Loucy (cell line): Measurements from ENCODE around the gene PRDM7.

Experiments used
- H2AFZ ChIP-seq: fragments of 200-600 bp; sonication (generic); 2 replicates; pipeline ENCODE4 v1.6.0; 2016; ENCODE audit warnings: antibody characterized with exemption, mild to moderate bottlenecking, low read length, moderate library complexity
- H3F3A ChIP-seq: fragments of 200-600 bp; 2 replicates; pipeline ENCODE4 v1.6.0; 2016; ENCODE audit warnings: antibody characterized with exemption, low read depth, mild to moderate bottlenecking
- H3K27me3 ChIP-seq: fragments of 200-600 bp; sonication (generic); 2 replicates; pipeline ENCODE4 v1.6.1; 2014; ENCODE audit warnings: low read length, mild to moderate bottlenecking; ENCODE audit not compliant: insufficient read depth, poor library complexity, severe bottlenecking
- H3K36me3 ChIP-seq: fragments of 200-600 bp; sonication (generic); 2 replicates; pipeline ENCODE4 v1.6.1; 2016; ENCODE audit warnings: low read length; ENCODE audit not compliant: insufficient read depth
- H3K4me1 ChIP-seq: fragments of 200-600 bp; sonication (generic); 2 replicates; pipeline ENCODE4 v1.5.1; 2014; ENCODE audit warnings: low read length, mild to moderate bottlenecking; ENCODE audit not compliant: insufficient read depth, poor library complexity, severe bottlenecking
- H3K4me2 ChIP-seq: fragments of 200-600 bp; sonication (generic); 2 replicates; pipeline ENCODE4 v1.6.0; 2014; ENCODE audit warnings: antibody characterized with exemption, low read length, low read depth, mild to moderate bottlenecking; ENCODE audit not compliant: poor library complexity, severe bottlenecking
- H3K4me3 ChIP-seq: fragments of 200-600 bp; sonication (generic); 2 replicates; pipeline ENCODE4 v1.5.1; 2014; ENCODE audit warnings: low read length, mild to moderate bottlenecking, mixed read lengths; ENCODE audit not compliant: poor library complexity, severe bottlenecking
- H3K79me2 ChIP-seq: fragments of 200-600 bp; sonication (generic); 2 replicates; pipeline ENCODE4 v1.6.1; 2014; ENCODE audit warnings: low read length; ENCODE audit not compliant: insufficient read depth
- H3K9ac ChIP-seq: fragments of 200-600 bp; sonication (generic); 2 replicates; pipeline ENCODE4 v1.6.0; 2014; ENCODE audit warnings: mild to moderate bottlenecking, low read depth, low read length, moderate library complexity; ENCODE audit not compliant: poor library complexity, severe bottlenecking
- H3K9me2 ChIP-seq: fragments of 200-600 bp; sonication (generic); replicated peaks from 2 replicates; pipeline ENCODE4 v1.6.1; 2016; ENCODE audit warnings: low read depth, low read length, mixed read lengths
- H3K9me3 ChIP-seq: fragments of 200-600 bp; sonication (generic); 2 replicates; pipeline ENCODE4 v1.6.1; 2014; ENCODE audit warnings: mild to moderate bottlenecking, antibody characterized with exemption, low read length, low read depth; ENCODE audit not compliant: insufficient read depth
- H4K20me1 ChIP-seq: fragments of 200-600 bp; sonication (generic); 2 replicates; pipeline ENCODE4 v1.6.0; 2014; ENCODE audit warnings: antibody characterized with exemption, low read length, mild to moderate bottlenecking; ENCODE audit not compliant: insufficient read depth, poor library complexity, severe bottlenecking
- EZH2phosphoT487 ChIP-seq: fragments of 200-600 bp; IDR thresholded peaks from 2 replicates; pipeline ENCODE4 v1.6.1; 2018; ENCODE audit warnings: antibody characterized with exemption, mild to moderate bottlenecking, moderate library complexity, borderline replicate concordance
- TF ChIP-seq, protein P1 (sequence below): fragments of 200-600 bp; sonication (generic); conservative IDR thresholded peaks from 2 replicates; pipeline ENCODE4 v1.5.1; 2014; ENCODE audit warnings: mild to moderate bottlenecking, antibody characterized with exemption, low read length

PRDM7 gene

DNA sequence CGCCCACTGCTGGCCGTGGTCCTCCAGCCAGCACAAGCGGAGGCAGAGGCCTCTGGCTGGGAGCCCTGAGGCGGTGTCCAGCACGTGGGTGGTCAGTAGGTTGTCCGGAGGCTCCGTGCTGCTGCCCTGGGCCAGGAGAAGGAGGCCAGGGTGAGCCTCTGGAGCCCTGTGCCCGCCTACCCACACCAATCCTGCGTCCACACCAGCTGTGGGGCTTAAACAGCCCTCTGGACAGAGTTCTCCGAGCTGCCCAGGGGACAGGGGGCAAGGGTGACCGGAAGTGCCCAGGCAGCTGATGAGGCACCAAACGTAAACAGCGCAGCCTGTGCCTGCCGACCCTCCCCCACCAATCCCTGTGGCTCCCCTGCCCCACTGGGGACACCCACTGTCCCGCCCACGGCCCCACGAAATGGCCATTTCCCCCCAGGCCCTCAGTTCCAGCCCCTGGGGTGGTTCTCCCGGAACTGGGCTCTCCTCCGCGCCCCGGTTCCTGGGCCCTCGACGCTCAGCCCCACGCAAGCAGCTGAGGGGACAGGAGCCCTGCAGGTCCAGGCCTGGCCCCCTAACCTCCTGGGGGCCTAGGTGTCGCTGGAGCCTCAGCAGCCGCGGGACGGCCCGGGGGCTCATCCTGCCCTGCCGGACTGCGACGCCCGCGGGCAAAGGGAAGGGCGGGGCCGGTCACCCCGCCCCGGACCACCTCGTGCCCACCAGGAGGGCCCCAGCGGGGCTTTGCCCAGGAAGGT, 30.0 kb downstream of the PRDM7 start:
- H3K9me3 ChIP-seq: no peaks in the 10 kb centered on the region
- H3K9me2 ChIP-seq: no peaks in the 10 kb centered on the region
- H3K4me3 ChIP-seq: no peak overlapping the region
- H3F3A ChIP-seq: no peaks in the 10 kb centered on the region
- H3K4me2 ChIP-seq: no peak overlapping the region
- no peaks in the 10 kb centered on the region for H3K4me1 ChIP-seq
- H3K9ac ChIP-seq: no peak overlapping the region
- H2AFZ ChIP-seq: no peak overlapping the region
- no peaks in the 10 kb centered on the region for H3K36me3 ChIP-seq
- H3K79me2 ChIP-seq: no peaks in the 10 kb centered on the region
- no peaks in the 10 kb centered on the region for H4K20me1 ChIP-seq
- TF ChIP-seq, protein P1, sequence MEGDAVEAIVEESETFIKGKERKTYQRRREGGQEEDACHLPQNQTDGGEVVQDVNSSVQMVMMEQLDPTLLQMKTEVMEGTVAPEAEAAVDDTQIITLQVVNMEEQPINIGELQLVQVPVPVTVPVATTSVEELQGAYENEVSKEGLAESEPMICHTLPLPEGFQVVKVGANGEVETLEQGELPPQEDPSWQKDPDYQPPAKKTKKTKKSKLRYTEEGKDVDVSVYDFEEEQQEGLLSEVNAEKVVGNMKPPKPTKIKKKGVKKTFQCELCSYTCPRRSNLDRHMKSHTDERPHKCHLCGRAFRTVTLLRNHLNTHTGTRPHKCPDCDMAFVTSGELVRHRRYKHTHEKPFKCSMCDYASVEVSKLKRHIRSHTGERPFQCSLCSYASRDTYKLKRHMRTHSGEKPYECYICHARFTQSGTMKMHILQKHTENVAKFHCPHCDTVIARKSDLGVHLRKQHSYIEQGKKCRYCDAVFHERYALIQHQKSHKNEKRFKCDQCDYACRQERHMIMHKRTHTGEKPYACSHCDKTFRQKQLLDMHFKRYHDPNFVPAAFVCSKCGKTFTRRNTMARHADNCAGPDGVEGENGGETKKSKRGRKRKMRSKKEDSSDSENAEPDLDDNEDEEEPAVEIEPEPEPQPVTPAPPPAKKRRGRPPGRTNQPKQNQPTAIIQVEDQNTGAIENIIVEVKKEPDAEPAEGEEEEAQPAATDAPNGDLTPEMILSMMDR: no peak
- TF ChIP-seq EZH2phosphoT487: no peak
- H3K27me3 ChIP-seq: no peaks in the 10 kb centered on the region

DNA sequence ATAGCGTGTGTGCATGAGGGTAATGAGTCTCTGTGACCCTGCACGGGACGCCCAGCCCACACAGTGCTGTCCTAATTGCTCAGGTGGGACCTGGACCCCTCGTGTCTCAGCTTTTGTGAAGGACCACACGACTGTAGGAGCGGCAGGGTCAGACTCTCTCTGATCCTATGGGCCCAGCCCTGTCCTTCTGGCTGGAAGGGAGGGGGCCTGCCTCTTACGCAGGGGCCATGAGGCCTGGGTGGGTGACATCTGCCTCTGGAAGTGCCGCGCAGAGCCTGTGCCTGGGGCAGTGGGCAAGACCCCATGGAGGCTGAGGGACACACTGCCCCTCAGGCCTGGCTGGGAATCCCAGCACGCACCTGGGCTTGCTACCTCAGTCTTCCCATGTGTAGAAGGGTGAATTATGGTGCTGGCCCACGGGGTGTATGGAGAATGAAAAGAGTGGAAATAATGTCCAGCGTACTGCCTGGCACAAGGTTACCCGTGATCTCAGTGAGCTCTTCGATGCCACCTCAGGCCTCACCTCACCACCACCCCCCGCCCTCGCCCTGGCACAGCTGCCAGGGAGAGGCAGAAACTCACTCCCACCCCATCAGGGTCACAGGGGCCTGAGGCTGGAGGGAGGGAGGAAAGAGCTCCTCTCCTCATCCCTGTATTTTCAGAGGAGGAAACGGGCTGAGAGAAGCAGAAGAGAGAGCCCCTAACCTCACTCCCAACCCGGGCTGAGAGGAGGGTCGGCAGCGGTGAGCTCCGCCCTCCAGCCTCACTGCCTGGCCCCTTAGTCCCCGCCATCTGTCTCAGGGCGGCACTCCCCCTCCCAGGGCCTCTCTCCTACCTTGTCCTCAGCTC, 30.8 kb downstream of the PRDM7 start:
- no peaks in the 10 kb centered on the region for H4K20me1 ChIP-seq
- H3K9me2 ChIP-seq: no peaks in the 10 kb centered on the region
- H2AFZ ChIP-seq: no peak overlapping the region
- H3K36me3 ChIP-seq: no peaks in the 10 kb centered on the region
- H3K4me1 ChIP-seq: no peaks in the 10 kb centered on the region
- no peaks in the 10 kb centered on the region for H3F3A ChIP-seq
- H3K9ac ChIP-seq: no peak overlapping the region
- no peak overlapping the region for H3K4me3 ChIP-seq
- H3K9me3 ChIP-seq: no peaks in the 10 kb centered on the region
- no peaks in the 10 kb centered on the region for H3K27me3 ChIP-seq
- H3K4me2 ChIP-seq: no peak overlapping the region
- TF ChIP-seq, protein P1: no peak
- no peak for TF ChIP-seq EZH2phosphoT487
- no peaks in the 10 kb centered on the region for H3K79me2 ChIP-seq

DNA sequence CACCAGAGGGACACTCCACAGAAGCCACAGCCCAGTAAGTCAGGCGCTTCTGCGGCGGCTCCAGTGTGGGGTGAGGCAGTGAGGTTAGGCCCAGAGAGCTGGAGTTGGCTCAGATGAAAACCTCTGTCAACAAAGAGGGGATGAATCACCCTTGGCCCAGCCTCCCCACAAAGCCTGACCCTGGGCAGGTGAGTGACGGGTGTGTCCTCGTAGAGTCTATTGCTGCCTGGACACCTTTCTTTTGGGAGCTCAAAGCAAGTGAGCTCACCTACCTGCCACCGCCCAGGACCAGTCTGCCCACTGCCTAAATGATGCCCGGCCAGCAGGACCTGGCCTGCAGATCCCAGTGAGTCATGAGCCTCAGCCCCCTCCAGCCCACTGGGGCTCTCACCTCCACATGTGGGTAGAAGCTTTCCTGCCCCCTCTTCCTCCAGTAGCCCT, 33.0 kb downstream of the PRDM7 start:
- no peak overlapping the region for H3K4me2 ChIP-seq
- no peaks in the 10 kb centered on the region for H3K9me2 ChIP-seq
- H2AFZ ChIP-seq: no peak overlapping the region
- no peak for TF ChIP-seq EZH2phosphoT487
- TF ChIP-seq, protein P1: no peak
- no peaks in the 10 kb centered on the region for H3K4me1 ChIP-seq
- H3F3A ChIP-seq: no peaks in the 10 kb centered on the region
- H3K27me3 ChIP-seq: no peaks in the 10 kb centered on the region
- no peaks in the 10 kb centered on the region for H4K20me1 ChIP-seq
- no peaks in the 10 kb centered on the region for H3K79me2 ChIP-seq
- H3K4me3 ChIP-seq: no peak overlapping the region
- H3K9me3 ChIP-seq: no peaks in the 10 kb centered on the region
- no peak overlapping the region for H3K9ac ChIP-seq
- no peaks in the 10 kb centered on the region for H3K36me3 ChIP-seq
